Osteoblast (primary cell): ENCODE results near the gene CASP5. TPM values are rescaled to one million over a fixed set of nuclear protein-coding genes. Genes with fewer than 3 reads are reported as not detected.

Experiments used
- DNase-seq: peaks from one replicate; pipeline ENCODE4 v3.0.0; 2011; ENCODE audit warnings: low spot score, mixed read lengths; ENCODE audit not compliant: insufficient read length; ENCODE audit errors: missing footprints
- H2AFZ ChIP-seq: 2 replicates; pipeline ENCODE4 v1.6.0; 2011; ENCODE audit warnings: mild to moderate bottlenecking, low read length
- H3K27ac ChIP-seq: 2 replicates; pipeline ENCODE4 v1.5.1; 2011; ENCODE audit warnings: mild to moderate bottlenecking, low read depth, low read length, moderate library complexity
- H3K27me3 ChIP-seq: 2 replicates; pipeline ENCODE4 v1.6.0; 2012; ENCODE audit warnings: mild to moderate bottlenecking, control low read depth, inconsistent platforms, low read length, moderate library complexity; ENCODE audit not compliant: insufficient read depth
- H3K36me3 ChIP-seq: 2 replicates; pipeline ENCODE4 v1.5.1; 2011; ENCODE audit warnings: mild to moderate bottlenecking, low read length, control low read depth, moderate library complexity; ENCODE audit not compliant: insufficient read depth
- H3K4me1 ChIP-seq: 2 replicates; pipeline ENCODE4 v1.5.1; 2011; ENCODE audit warnings: mild to moderate bottlenecking, low read length, control low read depth, moderate library complexity; ENCODE audit not compliant: insufficient read depth
- H3K4me2 ChIP-seq: 2 replicates; pipeline ENCODE4 v1.6.0; 2011; ENCODE audit warnings: mild to moderate bottlenecking, low read length; ENCODE audit not compliant: insufficient read depth
- H3K4me3 ChIP-seq: fragments of 200-600 bp; sonication (generic); 3 replicates; pipeline ENCODE4 v1.5.1; 2012; ENCODE audit warnings: mild to moderate bottlenecking, low read length, inconsistent platforms; ENCODE audit not compliant: insufficient read depth
- H3K79me2 ChIP-seq: 2 replicates; pipeline ENCODE4 v1.6.0; 2012; ENCODE audit warnings: mild to moderate bottlenecking, low read length, control low read depth, inconsistent platforms; ENCODE audit not compliant: insufficient read depth
- H3K9me3 ChIP-seq: 2 replicates; pipeline ENCODE4 v1.5.1; 2011; ENCODE audit warnings: low read depth, low read length, control low read depth
- H4K20me1 ChIP-seq: 2 replicates; pipeline ENCODE4 v1.6.0; 2012; ENCODE audit warnings: mild to moderate bottlenecking, low read length, control low read depth; ENCODE audit not compliant: insufficient read depth
- CTCF ChIP-seq: IDR thresholded peaks from 2 replicates; pipeline ENCODE4 v1.5.1; 2011; ENCODE audit warnings: mild to moderate bottlenecking, low read depth, low read length, moderate library complexity; ENCODE audit errors: extremely low read depth
- total RNA-seq: library from RNA; depleted of rRNA; stranded (reverse); fragments of >200 nt; gene quantifications from 2 replicates; pipeline ENCODE4 v1.2.3, GENCODE V29; 2012

The CASP5 gene
- total RNA-seq, 1 donor: 0.36 TPM

GRCh38 chr11:104967534-104968354, 55.2 kb downstream of the CASP5 start:
- H3K27ac ChIP-seq: peak overlapping the region; percentile 97
- H3K36me3 ChIP-seq: no peaks in the 10 kb centered on the region
- no peaks in the 10 kb centered on the region for H3K27me3 ChIP-seq
- peak overlapping the region; percentile 95 for H3K4me3 ChIP-seq
- no peak for DNase-seq
- no peak for TF ChIP-seq CTCF
- peaks cover 15% of the 10 kb centered on the region for H3K4me1 ChIP-seq
- H3K4me2 ChIP-seq: peak overlapping the region; percentile 92
- no peaks in the 10 kb centered on the region for H4K20me1 ChIP-seq
- no peaks in the 10 kb centered on the region for H3K9me3 ChIP-seq
- peak overlapping the region; percentile 96 for H2AFZ ChIP-seq
- H3K79me2 ChIP-seq: peaks cover 50% of the 10 kb centered on the region

- no peak overlapping the region for H3K4me3 ChIP-seq
- H3K79me2 ChIP-seq: peaks cover 69% of the 10 kb centered on the region
- H3K27ac ChIP-seq: no peak overlapping the region
- H2AFZ ChIP-seq: no peak overlapping the region
- H3K27me3 ChIP-seq: no peaks in the 10 kb centered on the region
- H4K20me1 ChIP-seq: no peaks in the 10 kb centered on the region
- peaks cover 7% of the 10 kb centered on the region for H3K36me3 ChIP-seq
- no peak overlapping the region for H3K4me2 ChIP-seq
- H3K9me3 ChIP-seq: no peaks in the 10 kb centered on the region
- no peak for DNase-seq
- no peak for TF ChIP-seq CTCF
- peaks cover 15% of the 10 kb centered on the region for H3K4me1 ChIP-seq
These were observed 57.2 kb downstream of the CASP5 start for GRCh38 chr11:104965735-104966134.

GRCh38 chr11:104964247-104964646, 58.7 kb downstream of the CASP5 start:
- peaks cover 12% of the 10 kb centered on the region for H3K4me1 ChIP-seq
- no peak overlapping the region for H3K4me3 ChIP-seq
- no peaks in the 10 kb centered on the region for H3K27me3 ChIP-seq
- H4K20me1 ChIP-seq: no peaks in the 10 kb centered on the region
- peaks cover 7% of the 10 kb centered on the region for H3K36me3 ChIP-seq
- no peak overlapping the region for H2AFZ ChIP-seq
- peaks cover 77% of the 10 kb centered on the region for H3K79me2 ChIP-seq
- no peak for DNase-seq
- H3K9me3 ChIP-seq: no peaks in the 10 kb centered on the region
- no peak for TF ChIP-seq CTCF
- no peak overlapping the region for H3K27ac ChIP-seq
- no peak overlapping the region for H3K4me2 ChIP-seq

- Histone ChIP-seq H2AFZ (no peak overlapping the region), H3K27ac (no peak overlapping the region), H3K79me2 (peaks cover 82% of the 10 kb centered on the region), H3K4me1 (peaks cover 10% of the 10 kb centered on the region), H3K36me3 (peaks cover 7% of the 10 kb centered on the region), H3K9me3 (no peaks in the 10 kb centered on the region), H3K4me3 (no peak overlapping the region), H3K27me3 (no peaks in the 10 kb centered on the region), H4K20me1 (no peaks in the 10 kb centered on the region), H3K4me2 (no peak overlapping the region)
- no peak for DNase-seq
- no peak for TF ChIP-seq CTCF
These were observed 60.1 kb downstream of the CASP5 start for GRCh38 chr11:104962852-104963251.
